ACC112 (cell line): ENCODE results near the gene MTHFSD.
A peak's percentile ranks its signal among the peaks of the same experiment; 100 is the strongest.

Experiments used
- H2AFZ ChIP-seq: fragments of 200-600 bp; sonication (generic); one replicate; pipeline ENCODE4 v1.6.0; 2017; ENCODE audit warnings: antibody characterized with exemption, low read length; ENCODE audit not compliant: unreplicated experiment
- H3K27ac ChIP-seq: fragments of 200-600 bp; sonication (generic); 2 replicates; pipeline ENCODE4 v1.5.1; 2014; ENCODE audit warnings: low read depth, mild to moderate bottlenecking, antibody characterized with exemption, low read length, moderate library complexity
- H3K27me3 ChIP-seq: fragments of 200-600 bp; sonication (generic); 2 replicates; pipeline ENCODE4 v1.6.1; 2014; ENCODE audit warnings: mild to moderate bottlenecking, antibody characterized with exemption, low read length, moderate library complexity, mixed read lengths; ENCODE audit not compliant: insufficient read depth
- H3K36me3 ChIP-seq: fragments of 200-600 bp; sonication (generic); 2 replicates; pipeline ENCODE4 v1.6.1; 2016; ENCODE audit warnings: mild to moderate bottlenecking, antibody characterized with exemption, low read length, moderate library complexity, mixed read lengths; ENCODE audit not compliant: insufficient read depth
- H3K4me1 ChIP-seq: fragments of 200-600 bp; sonication (generic); one replicate; pipeline ENCODE4 v1.6.1; 2016; ENCODE audit warnings: low read length, mixed read lengths; ENCODE audit not compliant: insufficient read depth, unreplicated experiment, control insufficient read depth
- H3K4me3 ChIP-seq: fragments of 200-600 bp; sonication (generic); 2 replicates; pipeline ENCODE4 v1.5.1; 2014; ENCODE audit warnings: mild to moderate bottlenecking, low read depth, low read length
- H3K79me2 ChIP-seq: fragments of 200-600 bp; sonication (generic); one replicate; pipeline ENCODE4 v1.6.0; 2016; ENCODE audit warnings: low read length; ENCODE audit not compliant: control insufficient read depth, unreplicated experiment, insufficient read depth

Gene MTHFSD

DNA sequence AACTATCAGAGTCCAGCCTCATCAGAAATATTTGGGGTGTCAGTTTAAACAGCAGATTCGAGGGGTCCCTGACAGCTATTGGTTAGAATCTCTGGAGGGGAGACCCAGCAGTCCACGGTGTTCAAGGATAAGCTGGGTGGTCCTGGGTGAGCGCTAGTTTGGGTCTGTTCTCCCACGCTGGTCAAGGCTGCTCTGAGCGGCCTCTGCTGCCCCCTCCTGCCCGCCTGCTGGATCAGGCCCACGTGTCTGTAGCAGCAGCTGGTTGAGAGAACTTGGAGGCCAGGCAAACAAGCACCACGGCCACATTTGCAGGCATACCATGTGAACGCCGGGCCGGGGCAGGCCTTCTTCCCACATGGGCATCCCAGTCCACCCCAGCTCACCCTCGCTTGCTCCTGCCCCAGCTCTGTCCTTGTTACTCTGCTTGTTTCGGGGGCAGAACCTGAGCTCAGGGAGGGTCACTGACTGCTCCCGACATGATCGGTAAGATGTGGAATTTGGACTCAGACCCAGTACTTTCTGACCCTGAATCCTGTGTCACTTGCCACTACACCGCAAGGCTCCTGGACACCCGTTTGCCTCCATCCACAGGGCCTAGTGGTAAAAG is 37.3 kb downstream of the MTHFSD start:
- H3K27me3 ChIP-seq = peaks cover 62% of the 10 kb centered on the region
- no peak overlapping the region for H3K4me3 ChIP-seq
- H2AFZ ChIP-seq = no peak overlapping the region
- no peaks in the 10 kb centered on the region for H3K79me2 ChIP-seq
- H3K36me3 ChIP-seq = no peaks in the 10 kb centered on the region
- no peak overlapping the region for H3K27ac ChIP-seq
- no peaks in the 10 kb centered on the region for H3K4me1 ChIP-seq

DNA sequence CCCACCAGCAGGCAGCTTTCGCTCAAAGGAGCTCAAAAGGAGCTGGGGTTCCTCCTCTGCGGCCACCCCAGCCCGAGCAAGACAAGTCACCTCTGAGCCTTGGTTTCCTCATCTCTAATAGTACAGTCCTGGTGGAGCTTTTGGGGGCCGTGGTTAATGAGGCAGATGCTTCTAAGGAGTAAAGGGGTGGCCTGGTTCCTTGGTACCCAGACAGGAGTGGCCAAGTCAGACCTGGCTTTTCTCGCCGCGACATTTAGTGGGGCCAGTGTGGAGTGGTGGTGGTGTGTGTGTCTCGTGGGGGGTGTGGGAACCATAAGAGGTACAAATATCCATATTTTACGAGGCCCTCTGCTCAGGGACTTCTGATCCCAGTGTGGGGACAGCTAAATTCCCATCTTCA is 38.0 kb downstream of the MTHFSD start:
- peaks cover 67% of the 10 kb centered on the region for H3K27me3 ChIP-seq
- H3K79me2 ChIP-seq = no peaks in the 10 kb centered on the region
- no peak overlapping the region for H2AFZ ChIP-seq
- no peaks in the 10 kb centered on the region for H3K36me3 ChIP-seq
- H3K4me3 ChIP-seq = no peak overlapping the region
- no peak overlapping the region for H3K27ac ChIP-seq
- H3K4me1 ChIP-seq = no peaks in the 10 kb centered on the region

DNA sequence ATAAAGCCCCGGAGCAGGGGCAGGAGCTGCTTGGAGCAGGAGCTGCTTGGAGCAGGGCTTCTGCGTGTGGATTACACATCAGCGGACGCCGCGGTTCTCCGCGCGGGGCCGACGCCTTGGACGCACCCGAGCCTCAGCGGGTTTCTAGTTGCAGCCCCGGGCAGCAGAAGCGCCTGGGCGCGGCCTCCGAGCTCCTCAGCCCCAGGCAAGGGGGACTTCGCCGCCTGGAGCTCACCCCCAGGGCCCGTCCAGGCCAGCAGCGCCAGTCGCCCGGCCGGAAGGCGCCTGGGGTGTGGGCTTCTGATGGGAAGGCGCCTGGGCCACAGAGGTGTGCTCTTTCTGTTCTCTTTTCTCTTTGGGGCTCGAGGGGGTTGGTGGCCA is 38.4 kb downstream of the MTHFSD start:
- H3K4me1 ChIP-seq = no peaks in the 10 kb centered on the region
- no peaks in the 10 kb centered on the region for H3K79me2 ChIP-seq
- peaks cover 70% of the 10 kb centered on the region for H3K27me3 ChIP-seq
- no peak overlapping the region for H3K4me3 ChIP-seq
- H3K36me3 ChIP-seq = no peaks in the 10 kb centered on the region
- no peak overlapping the region for H2AFZ ChIP-seq
- H3K27ac ChIP-seq = no peak overlapping the region

DNA sequence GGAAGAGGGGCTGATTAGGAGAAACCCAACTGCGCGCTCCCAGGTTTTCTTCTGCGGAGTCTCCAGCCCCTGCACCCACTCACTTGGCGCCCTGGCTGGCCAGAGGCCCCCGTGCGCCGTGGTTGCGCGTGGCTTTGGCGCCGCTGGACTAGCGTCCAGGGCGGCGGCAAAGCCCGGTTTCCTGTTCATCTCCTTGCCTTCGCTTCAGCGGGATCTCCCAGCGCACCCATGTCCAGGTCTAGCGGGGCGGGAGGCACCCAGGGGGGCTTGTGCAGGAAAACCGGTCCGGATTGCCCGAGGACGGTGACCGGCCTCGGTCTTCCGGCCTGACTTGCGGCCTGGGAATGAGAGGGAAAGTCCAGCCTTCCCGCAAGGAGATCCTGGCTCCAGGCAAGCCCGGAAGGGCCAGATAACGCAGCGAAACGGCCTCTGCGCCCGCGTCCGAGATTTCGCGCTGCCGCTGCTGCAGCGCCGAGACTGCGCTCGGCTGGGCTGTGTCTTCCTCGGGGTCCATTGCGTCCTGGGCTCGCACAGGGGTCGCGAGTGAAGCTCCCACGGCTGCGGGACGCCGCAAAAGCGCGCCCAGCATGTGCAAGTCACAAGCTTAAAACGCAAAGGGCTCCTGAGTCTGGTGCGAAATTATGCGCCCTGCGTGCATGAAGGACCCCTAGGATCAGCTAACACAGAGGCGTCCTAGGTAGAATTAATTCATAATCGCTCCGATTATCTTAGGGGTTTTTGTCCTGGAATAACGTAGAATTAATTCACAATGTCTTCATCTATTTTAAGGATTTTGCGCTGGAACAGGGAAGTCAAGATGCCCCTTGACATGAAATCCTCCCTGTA is 39.0 kb downstream of the MTHFSD start:
- H3K27ac ChIP-seq = no peak overlapping the region
- H3K79me2 ChIP-seq = no peaks in the 10 kb centered on the region
- H3K27me3 ChIP-seq = peaks cover 68% of the 10 kb centered on the region
- H3K4me3 ChIP-seq = 0 out of 2 replicates have a peak overlapping the region, but pooled peaks have one; percentile 32
- no peaks in the 10 kb centered on the region for H3K4me1 ChIP-seq
- H3K36me3 ChIP-seq = no peaks in the 10 kb centered on the region
- no peak overlapping the region for H2AFZ ChIP-seq

DNA sequence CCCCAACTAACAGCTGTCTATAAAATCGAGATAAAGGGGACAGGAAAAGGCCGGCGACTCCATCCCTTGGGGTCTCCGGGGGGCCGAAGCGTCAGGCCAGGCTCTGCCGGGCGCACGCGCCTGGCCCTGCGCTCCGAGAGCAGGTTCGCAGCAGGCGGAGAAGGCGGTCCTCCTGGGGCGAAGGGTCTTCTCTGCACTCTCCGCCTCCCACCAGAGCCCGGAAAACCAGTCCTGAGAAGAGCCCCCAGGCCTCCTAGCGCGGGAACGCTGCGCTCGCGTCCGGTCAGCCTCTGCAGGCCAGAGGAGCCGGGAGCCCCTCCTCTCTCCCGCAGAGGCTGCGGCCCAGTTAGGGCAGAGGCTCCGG is 39.6 kb downstream of the MTHFSD start:
- H2AFZ ChIP-seq = no peak overlapping the region
- peaks cover 72% of the 10 kb centered on the region for H3K27me3 ChIP-seq
- no peaks in the 10 kb centered on the region for H3K79me2 ChIP-seq
- 0 out of 2 replicates have a peak overlapping the region, but pooled peaks have one; percentile 32 for H3K4me3 ChIP-seq
- no peak overlapping the region for H3K27ac ChIP-seq
- H3K36me3 ChIP-seq = no peaks in the 10 kb centered on the region
- no peaks in the 10 kb centered on the region for H3K4me1 ChIP-seq

DNA sequence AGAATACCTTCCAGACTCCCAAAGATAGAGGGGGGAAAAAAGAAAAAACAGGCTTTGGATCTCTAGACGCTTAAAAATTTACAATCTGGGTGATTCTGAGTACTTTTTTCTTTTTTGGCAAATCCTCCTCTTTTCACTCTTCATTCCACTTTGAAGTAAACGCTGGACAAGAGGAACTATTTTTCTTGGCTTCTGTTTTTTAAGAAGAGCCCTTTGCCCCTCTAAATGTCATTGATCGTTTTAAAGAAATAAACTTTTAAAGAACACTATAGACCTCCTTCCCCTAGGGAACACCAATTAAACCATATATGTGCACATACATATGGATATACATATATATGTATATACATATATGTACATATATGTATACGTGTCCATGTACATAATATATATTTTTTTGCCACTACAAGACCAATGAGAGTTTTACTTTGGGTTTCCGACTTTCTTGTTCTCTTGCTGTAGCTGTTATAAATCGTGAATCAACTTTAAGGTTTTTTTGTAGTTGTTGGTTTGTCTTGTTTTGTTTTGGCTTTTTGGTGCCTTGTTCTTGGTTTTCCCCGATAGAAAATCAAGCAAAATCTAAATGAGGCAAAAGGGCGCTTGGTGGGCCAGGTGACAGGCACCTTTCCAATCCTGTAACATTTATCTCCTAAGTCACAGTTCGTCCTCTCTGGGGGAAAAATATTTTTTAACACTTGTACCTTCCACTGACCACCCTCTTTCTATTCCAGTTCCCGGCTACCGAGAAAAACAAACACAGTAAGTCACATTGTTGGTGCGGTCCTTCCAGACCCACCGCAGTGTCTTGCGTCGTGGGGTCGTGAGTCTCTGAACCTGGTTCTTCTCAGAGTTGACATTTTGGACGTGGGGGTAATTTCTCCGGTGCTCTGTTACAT is 40.3 kb downstream of the MTHFSD start:
- Histone ChIP-seq H3K79me2 (no peaks in the 10 kb centered on the region), H2AFZ (no peak overlapping the region), H3K27ac (no peak overlapping the region), H3K4me3 (no peak overlapping the region), H3K27me3 (peaks cover 75% of the 10 kb centered on the region), H3K36me3 (no peaks in the 10 kb centered on the region), H3K4me1 (no peaks in the 10 kb centered on the region)

DNA sequence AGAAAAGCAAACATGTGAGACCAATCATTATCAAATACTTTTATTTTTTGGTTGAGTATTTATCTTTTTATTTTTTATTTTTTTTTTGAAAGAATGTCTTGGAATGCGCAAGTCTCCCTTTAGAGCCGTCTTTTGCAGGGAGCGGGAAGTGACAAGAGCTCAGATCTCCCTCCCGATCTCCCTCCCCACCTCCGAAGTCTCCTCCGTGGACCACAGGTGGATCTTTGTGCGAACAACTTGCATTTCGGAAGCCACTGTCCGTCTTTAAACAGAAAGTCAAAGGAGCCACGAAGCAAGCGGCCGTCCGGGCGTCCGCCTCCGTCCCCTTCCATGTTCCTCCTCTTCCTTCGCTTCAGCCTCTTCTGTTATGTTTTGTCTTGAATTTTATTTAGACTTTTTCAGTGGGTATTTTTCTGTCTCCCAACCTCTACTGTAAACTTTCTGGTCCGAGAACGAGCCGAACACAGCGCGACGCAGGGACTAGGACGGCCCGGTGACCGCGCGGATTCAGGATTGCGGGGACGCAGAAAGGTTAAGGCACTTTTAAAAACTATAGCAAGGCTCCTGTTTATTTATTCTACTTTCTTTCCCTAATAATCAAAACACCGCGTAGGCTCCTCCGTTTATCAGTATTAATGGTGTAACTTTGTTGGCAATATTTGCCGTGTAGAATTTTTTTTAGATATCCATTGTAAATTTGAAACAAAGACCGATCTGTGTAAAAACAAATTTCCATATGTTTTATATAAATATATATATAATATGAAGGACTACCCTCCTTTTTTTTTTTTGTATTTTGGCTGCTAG is 41.4 kb downstream of the MTHFSD start:
- Histone ChIP-seq H3K4me3 (no peak overlapping the region), H3K36me3 (no peaks in the 10 kb centered on the region), H3K27me3 (peaks cover 82% of the 10 kb centered on the region)

DNA sequence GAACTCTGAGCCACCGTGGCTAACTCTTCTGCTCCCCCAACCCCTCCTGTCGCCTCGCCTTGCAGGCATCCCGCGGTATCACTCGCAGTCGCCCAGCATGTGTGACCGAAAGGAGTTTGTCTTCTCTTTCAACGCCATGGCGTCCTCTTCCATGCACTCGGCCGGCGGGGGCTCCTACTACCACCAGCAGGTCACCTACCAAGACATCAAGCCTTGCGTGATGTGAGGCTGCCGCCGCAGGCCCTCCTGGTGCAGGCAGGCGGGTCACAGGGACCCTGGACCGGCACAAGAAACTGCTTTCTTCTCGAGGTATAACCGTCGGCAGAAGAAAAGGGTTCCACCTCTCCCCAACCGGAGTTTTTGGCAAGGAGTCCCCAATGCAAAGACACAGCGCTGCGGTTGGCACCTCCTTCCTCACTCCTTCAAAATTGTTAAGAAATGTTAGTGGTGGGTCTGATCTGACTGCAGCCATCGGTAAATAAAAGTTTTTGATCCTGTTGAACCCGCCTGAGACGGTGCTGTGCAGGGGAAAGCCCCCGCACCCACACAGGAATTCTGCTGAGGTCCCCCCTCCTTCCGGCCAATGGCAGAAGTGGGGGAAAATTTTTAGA is 42.1 kb downstream of the MTHFSD start:
- H3K79me2 ChIP-seq = no peaks in the 10 kb centered on the region
- H3K27me3 ChIP-seq = peaks cover 90% of the 10 kb centered on the region
- H3K27ac ChIP-seq = no peak overlapping the region
- no peak overlapping the region for H3K4me3 ChIP-seq
- H3K36me3 ChIP-seq = no peaks in the 10 kb centered on the region
- no peak overlapping the region for H2AFZ ChIP-seq
- H3K4me1 ChIP-seq = no peaks in the 10 kb centered on the region

More for the DNA sequence above, 41.4 kb downstream of the MTHFSD start:
- no peaks in the 10 kb centered on the region for H3K79me2 ChIP-seq
- H2AFZ ChIP-seq = no peak overlapping the region
- H3K4me1 ChIP-seq = no peaks in the 10 kb centered on the region
- H3K27ac ChIP-seq = no peak overlapping the region

DNA sequence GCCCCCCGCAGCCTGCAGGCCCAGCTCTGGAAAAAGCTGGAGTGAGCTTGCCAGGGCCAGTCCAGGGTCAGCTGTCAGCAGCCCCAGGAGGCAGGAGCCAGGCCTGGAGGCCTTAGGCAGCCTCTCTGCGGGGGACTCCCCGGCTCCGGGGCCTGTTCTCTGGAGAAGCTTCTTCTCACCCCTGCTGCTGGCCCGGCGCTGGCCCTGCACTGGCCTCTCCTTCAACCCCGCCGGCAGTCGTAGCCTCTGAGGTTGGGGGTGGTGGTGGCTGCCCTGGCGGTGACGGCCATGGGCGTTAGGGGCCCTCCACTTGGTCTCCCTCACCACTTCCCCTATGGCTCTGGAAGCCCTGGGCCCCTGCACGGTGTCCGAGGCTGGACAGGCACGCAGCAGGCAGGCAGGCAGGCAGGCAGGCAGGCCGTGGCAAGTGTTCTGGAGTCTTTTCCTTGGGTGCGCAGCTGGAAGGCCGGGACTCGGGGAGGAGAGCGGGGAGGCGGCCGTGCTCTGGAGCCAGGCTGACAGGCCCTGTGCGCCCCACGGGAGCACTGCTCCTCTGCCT is 42.7 kb downstream of the MTHFSD start:
- H2AFZ ChIP-seq = no peak overlapping the region
- H3K27me3 ChIP-seq = peaks cover 93% of the 10 kb centered on the region
- H3K36me3 ChIP-seq = no peaks in the 10 kb centered on the region
- no peak overlapping the region for H3K27ac ChIP-seq
- no peaks in the 10 kb centered on the region for H3K79me2 ChIP-seq
- H3K4me3 ChIP-seq = no peak overlapping the region
- no peaks in the 10 kb centered on the region for H3K4me1 ChIP-seq
